Sciatic nerve (tissue), 2 donors: Measurements from ENCODE around the gene RIPOR3. TPM values are rescaled to one million over a fixed set of nuclear protein-coding genes. Genes with fewer than 3 reads are reported as not detected.
"Not testable (repeated sequence)": the region's sequence is repeated elsewhere in the genome, so short reads cannot be mapped to it uniquely, and the experiment has no call there.

Experiments
- ATAC-seq: fragments of 200-7000 bp; cut with Tn5 transposase; one replicate; pipeline ENCODE4 v1.9.1; 2020; ENCODE audit warnings: mild to moderate bottlenecking, moderate library complexity
- DNase-seq: peaks from one replicate; pipeline ENCODE4 v3.0.0-alpha.2; 2020; ENCODE audit warnings: low spot score
- intact Hi-C: fragments of 100-400 bp; cut with DNase I; formaldehyde crosslinking; loops from one replicate; pipeline ENCODE4 v1.14.2; 2022
- total RNA-seq: library from RNA; stranded (reverse); fragmentation: NEBNext Ultra II Directional; extraction: Animal tissue kit (Norgen Biotek cat#: 25700); gene quantifications from one replicate; pipeline ENCODE4 v1.2.1, GENCODE V29; 2021
- donor health status: DM: no; HTN: no; CAD: no.
- donor health status: DM: no; HTN: no; CAD: no.

RIPOR3 gene
- total RNA-seq, 1 donor from 2014 or later, result 26.3 TPM

- intact Hi-C loops, result no loop called here
- DNase-seq, result no peak
- ATAC-seq, result no peak
Measured at GRCh38 chr20:50555662-50556061, 135.7 kb downstream of the RIPOR3 start.

DNA sequence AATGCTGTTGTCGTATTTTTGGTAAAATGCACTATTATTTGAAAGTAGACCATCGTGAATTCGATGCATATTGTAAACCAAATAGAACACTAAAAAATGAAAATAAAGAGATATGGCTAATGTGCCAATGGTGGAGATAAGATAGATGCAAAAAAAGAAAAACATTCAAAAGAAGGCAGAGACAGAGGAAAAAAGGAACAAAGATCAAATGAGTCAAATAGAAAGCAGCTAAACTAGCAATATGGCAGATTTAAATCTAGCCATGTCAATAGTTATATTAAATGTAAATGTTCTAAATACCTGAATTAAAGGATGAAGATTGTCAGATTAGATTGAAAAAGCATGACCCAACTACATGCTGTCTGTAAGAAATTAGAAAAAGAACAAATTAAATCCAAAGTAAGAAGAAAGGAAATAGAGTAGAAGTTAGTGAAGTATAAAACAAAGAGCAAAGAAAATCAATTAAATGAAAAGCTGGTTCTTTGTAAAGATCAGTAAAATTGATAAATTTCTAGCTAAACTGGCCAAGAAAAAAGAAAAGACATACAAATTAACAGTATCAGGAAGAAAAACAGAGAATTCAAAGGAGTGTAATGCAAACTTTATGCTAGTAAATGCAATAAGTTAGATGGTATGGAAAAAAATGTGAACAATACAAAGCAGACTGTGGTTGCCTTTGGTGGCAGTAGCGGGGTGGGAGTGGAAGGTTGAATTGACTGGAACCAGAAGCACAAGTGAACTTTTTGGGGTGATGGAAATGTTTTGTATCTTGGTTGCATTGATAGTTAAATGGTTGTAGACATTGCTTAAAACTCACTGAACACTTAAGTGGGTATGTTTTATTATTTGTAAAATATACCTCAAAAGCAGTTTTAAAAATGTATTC is 136.4 kb downstream of the RIPOR3 start:
- intact Hi-C loops, result no loop called here
- DNase-seq (no peak), ATAC-seq (no peak)

DNA sequence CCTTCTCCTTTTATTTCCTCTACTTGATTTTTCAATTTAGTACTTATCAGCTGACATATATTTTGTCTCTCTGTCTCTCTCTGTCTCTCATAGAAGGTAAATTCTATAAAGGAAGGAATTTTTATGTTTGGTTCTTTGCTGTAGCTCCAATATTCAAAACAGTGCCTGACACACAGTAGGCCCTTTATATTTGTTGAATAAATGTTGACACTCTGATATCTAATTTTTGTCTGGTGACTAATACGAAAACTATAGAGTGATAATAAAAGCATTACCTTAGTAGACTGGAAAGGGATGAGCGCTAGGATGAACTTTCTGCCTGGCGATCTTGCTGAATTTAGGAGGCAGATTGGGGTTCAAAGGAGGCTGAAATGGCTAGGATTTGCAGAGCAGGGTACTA is 138.4 kb downstream of the RIPOR3 start:
- DNase-seq, result no peak
- no peak for ATAC-seq
- intact Hi-C loops, result no loop called here

GRCh38 chr20:50551288-50551687 is 140.1 kb downstream of the RIPOR3 start:
- no peak for DNase-seq
- intact Hi-C loops, result no loop called here
- no peak for ATAC-seq

DNA sequence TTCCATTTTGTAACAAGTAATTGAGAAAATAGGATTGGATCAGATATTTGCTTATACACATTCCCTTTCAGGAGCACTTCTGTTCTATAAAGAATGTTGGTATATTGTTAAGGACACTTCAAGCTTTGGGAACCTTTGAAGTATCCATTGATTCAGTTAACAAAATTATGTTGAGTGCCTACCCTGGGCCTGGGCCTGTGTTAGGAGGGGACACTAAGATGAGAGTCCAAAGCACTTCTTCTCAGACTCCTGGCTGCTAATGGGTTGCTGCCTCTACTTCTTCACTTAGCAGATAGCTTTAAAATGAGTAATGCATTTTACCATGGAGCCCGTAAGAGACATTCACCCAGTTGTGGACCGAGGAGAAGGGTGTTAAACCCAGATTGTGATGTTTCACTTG is 140.8 kb downstream of the RIPOR3 start:
- ATAC-seq (no peak), DNase-seq (no peak)
- intact Hi-C loops, result no loop called here

DNA sequence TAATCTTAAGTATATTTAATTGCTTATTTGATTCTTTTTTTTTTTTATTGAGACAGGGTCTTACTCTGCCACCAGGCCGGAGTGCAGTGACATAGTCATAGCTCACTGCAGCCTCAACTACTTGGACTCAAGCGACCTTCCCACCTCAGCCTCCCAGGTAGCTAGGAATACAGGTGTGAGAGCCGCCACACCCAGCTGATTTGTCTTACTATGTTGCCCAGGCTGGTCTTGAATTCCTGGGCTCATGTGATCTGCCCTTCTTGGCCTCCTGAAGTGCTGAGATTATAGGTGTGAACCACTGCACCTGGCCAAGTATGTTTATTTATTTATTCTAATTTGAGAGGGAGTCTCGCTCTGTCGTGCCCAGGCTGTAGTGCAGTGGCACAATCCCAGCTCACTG is 142.9 kb downstream of the RIPOR3 start:
- no peak for ATAC-seq
- intact Hi-C loops, result no loop called here
- no peak for DNase-seq

DNA sequence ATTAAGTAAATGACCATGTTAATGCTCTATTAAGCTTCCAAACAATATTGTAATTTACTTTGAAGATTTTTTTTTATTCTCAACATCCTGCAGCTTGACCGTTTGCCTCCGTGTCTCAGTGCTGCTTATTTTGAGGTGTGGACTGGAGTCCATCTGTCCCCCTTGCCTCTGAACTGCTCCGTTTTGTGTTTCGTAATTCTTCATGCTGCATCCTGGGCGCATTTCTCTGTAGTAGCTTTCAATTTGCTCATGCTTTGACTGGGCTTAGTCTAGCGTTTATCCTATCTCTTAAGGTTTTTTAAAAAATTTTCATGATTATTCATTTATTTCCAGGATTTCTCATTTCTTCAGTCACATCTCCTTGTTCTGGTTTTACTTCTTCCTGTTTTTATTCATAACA is 143.4 kb downstream of the RIPOR3 start:
- DNase-seq, result no peak
- intact Hi-C loops, result no loop called here
- ATAC-seq, result no peak

GRCh38 chr20:50546729-50547314 is 144.5 kb downstream of the RIPOR3 start:
- peak; percentile 42 for ATAC-seq
- DNase-seq, result no peak
- intact Hi-C loops, result no loop called here

DNA sequence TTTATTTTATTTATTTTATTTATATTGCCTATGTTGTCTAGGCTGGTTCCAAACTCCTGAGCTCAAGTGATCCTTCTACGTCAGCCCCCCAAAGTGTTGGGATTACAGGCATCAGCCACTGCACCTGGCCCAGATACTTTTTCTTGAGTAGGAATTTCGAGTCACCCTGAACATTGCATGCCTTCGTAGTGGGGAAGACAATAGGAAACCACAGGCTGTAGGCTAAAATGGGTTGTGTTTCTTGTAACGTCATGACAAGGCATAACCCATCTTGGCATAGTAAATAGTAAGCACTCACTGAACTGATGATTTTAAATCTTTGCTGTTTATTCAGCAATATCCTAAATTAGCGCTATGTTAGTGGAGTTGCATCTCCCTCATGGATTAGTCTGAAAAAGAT is 146.2 kb downstream of the RIPOR3 start:
- intact Hi-C loops, result no loop called here
- DNase-seq (no peak), ATAC-seq (no peak)

GRCh38 chr20:50543326-50543725 is 148.0 kb downstream of the RIPOR3 start:
- no peak for DNase-seq
- intact Hi-C loops, result no loop called here
- ATAC-seq, result no peak

GRCh38 chr20:50541606-50542041 is 149.7 kb downstream of the RIPOR3 start:
- ATAC-seq (peak; percentile 15), DNase-seq (no peak)
- intact Hi-C loops, result no loop called here

- intact Hi-C loops, result no loop called here
- ATAC-seq (peak; percentile 61), DNase-seq (no peak)
Measured at GRCh38 chr20:50540620-50541605, 150.4 kb downstream of the RIPOR3 start.

DNA sequence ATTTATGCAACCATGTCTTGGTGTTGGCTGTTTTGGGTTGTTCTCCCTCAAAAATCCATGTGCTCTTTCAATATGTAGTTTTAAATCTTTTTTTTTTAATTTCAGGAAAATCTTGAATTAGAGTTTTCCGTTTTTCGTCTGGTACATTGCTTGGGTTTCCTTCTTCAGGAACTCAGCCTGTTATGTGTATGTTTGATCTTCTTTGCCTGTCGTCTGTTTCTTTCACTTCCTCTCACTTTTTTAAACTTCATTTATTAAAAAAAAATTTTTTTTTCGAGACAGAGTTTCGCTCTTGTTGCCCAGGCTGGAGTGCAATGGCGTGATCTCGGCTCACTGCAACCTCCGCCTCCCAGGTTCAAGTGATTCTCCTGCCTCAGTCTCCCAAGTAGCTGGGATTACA is 151.5 kb downstream of the RIPOR3 start:
- DNase-seq, ATAC-seq, intact Hi-C loops: not testable (repeated sequence)

GRCh38 chr20:50538276-50538675 is 153.1 kb downstream of the RIPOR3 start:
- ATAC-seq (no peak), DNase-seq (no peak)
- intact Hi-C loops, result no loop called here

DNA sequence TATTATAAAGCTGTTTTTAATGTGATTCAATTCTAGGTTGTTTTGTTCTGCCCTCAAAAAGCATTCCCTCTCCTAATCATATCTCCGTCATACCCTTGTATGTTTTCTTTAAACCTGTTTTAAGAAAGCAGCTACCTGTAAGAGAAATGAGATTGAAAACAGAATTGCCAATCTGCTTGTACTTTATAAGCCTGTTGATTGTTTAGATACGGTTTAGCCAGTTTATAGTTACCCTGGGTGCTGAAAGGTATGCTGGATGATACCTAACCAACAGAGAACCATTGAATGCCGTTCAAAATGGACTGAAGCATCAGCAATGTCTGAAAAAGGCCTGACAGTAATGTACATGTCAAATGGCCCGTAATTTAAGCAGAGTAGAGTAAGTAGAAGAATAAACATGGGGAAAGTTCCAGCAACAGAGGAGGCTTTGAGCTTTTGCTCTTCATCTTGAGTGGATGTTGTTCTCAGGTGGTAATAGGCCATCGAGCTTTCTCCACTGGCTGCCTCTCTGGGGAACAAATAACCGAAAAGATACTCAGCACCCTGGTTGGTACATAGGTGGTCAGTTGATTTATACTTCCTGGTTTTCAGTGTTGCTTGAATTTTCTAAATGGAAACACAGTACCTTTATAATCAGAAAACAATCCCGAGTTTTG is 153.7 kb downstream of the RIPOR3 start:
- ATAC-seq, result no peak
- intact Hi-C loops, result no loop called here
- no peak for DNase-seq

DNA sequence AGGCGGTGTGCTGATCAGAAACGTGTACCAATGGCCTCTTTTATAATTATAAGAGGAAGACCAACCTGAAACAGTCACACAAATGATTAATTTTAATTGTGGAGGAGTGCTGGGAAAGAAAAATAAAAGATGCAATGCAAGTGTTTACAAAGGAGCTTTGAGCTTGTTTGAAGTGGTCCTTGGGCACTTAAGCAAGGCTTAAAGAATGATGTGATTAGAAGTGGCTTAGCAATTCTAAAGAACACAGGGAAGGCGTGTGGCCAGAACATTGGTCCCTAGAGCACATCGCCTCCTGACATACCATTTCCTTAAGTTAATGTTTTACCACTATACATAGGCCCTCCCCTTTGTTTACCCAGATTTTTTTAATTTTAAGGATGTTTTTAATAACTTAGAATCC is 155.0 kb downstream of the RIPOR3 start:
- ATAC-seq (no peak), DNase-seq (no peak)
- intact Hi-C loops, result no loop called here
